ENCODE measurements around the gene JAK1.

DNA sequence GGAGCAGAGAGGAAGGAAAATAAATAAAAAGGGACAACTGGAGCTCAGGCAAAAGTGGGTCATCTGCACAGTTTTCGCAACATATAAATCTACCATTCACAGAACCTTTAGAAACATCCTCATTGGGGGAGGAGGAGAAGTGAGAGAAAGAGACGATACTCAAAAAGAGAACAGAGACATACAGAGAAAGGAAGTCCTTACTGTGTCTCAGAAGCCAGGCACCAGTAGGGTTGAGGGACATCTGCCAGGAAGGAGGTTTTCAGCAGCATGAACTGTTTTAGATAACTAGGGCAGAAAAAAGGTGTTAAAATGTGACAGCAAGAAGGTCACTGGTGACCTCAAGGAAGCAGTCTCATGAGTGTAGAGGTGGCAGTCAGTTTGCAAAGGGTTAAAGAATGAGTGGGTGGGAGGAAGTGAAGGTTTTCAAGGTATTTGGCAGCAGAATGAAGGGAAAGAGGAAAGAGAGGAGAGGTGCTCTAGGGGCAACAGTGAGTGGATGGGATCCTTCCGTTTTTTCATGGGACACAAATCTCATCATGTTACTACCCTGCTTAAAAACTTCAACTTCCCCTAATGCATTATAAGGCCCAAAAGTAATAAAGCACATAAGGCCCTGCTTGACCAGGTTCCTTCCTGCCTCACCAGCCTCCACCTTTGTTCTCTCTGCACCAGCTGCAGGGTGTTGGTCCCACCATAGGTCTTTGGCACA is 9.5 kb downstream of the JAK1 start:
- TF ChIP-seq, protein P1, sequence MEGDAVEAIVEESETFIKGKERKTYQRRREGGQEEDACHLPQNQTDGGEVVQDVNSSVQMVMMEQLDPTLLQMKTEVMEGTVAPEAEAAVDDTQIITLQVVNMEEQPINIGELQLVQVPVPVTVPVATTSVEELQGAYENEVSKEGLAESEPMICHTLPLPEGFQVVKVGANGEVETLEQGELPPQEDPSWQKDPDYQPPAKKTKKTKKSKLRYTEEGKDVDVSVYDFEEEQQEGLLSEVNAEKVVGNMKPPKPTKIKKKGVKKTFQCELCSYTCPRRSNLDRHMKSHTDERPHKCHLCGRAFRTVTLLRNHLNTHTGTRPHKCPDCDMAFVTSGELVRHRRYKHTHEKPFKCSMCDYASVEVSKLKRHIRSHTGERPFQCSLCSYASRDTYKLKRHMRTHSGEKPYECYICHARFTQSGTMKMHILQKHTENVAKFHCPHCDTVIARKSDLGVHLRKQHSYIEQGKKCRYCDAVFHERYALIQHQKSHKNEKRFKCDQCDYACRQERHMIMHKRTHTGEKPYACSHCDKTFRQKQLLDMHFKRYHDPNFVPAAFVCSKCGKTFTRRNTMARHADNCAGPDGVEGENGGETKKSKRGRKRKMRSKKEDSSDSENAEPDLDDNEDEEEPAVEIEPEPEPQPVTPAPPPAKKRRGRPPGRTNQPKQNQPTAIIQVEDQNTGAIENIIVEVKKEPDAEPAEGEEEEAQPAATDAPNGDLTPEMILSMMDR (IDR thresholded peaks at IDR 0.05 in 8 of 11, conservative IDR thresholded peaks at IDR 0.05 in 3 of 11) = no peak
- peak in 1 of 3 donors; percentile 69 for TF ChIP-seq POLR2AphosphoS5 (IDR thresholded peaks at IDR 0.05)

Data from spleen (tissue), 7 donors.